Thyroid gland (tissue), 4 donors: Measurements from ENCODE around the gene GALK1.

Experiments used
- CTCF ChIP-seq, 6 experiments: fragments of 200-600 bp in 3 of 6; fragments of 450-650 bp in 3 of 6; sonication (generic) in 3 of 6; IDR thresholded peaks; one replicate each; pipeline ENCODE4 v1.5.1; 2016 to 2019; ENCODE audit warnings: antibody characterized with exemption in 6 of 6, mild to moderate bottlenecking in 2 of 6, inconsistent platforms in 1 of 6, moderate library complexity in 1 of 6
- POLR2A ChIP-seq, 2 donors: fragments of 450-650 bp; IDR thresholded peaks; one replicate each; pipeline ENCODE4 v1.6.1; 2017; ENCODE audit warnings: antibody characterized with exemption in 2 of 2, mild to moderate bottlenecking in 2 of 2, moderate library complexity in 1 of 2

DNA sequence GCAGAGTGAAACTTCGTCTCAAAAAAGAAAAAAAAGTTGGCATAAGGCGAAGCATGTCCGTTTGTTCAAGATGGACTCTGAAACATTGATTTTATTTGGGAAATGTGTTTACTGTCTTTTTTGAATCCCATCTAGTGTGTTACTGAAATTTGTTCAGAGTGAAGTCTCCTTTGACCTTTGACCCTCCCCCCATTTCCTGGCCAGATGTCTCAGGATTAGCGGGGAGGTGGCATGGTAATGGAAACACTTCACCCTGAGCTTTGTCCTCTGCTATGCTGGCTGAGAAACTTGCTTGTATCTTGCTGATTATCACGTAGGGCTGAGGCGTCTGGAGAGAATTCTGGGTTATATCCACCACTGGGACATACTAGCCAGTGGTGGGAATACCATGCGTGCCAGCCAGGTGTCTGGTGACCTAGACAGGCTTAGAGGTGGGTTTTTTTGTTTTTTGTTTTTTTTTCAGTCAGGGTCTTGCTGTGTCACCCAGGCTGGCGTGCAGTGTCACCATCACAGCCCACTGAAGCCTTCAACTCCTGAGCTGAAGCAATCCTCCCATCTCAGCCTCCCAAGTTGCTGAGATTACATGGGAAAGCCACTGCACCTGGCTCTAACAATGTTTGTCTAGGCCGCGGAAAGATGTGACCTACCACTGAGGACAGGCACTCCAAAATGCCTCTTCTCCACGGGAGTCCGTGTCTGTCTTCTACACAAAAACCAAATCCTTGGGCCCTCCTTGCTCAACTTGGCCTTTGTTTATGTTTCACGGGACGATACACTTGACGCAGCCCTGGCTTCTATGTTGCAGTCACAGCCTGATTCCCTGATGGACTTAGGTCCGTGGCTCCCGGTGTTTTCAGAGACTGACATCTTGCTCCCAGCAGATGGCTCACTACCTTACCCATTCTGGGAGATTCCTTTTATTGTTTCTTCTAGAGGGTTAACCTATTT lies 6.6 kb upstream of the GALK1 start:
- TF ChIP-seq CTCF (IDR thresholded peaks at IDR 0.05): no peak
- no peak for TF ChIP-seq POLR2A (IDR thresholded peaks at IDR 0.05)
